HEK293 (cell line): ENCODE results near the gene CST7.

Experiments
- CTCF ChIA-PET: fragments of 350-600 bp; formaldehyde crosslinking; extraction: SDS; loops from one replicate; lab custom pipeline; 2021; ENCODE audit warnings: antibody characterized with exemption; lab: Yijun Ruan, JAX
- POLR2A ChIA-PET: fragments of 300-600 bp; formaldehyde crosslinking; extraction: SDS; loops from one replicate; lab custom pipeline; 2020; ENCODE audit warnings: antibody characterized with exemption, inconsistent platforms; lab: Yijun Ruan, JAX
- H3K27ac ChIP-seq: fragments of 200-500 bp; sonication (Bioruptor generic); 2 replicates; pipeline ENCODE4 v1.5.1; 2014; ENCODE audit warnings: low read depth, low read length, control low read depth, inconsistent platforms; ENCODE audit errors: extremely low read depth
- H3K36me3 ChIP-seq, 2 experiments: fragments of 200-500 bp in 1 of 2; sonication (Bioruptor generic) in 1 of 2; 1 replicate in 1 of 2; 2 replicates in 1 of 2; pipeline ENCODE4 v1.5.1; 2014 to 2017; ENCODE audit warnings: inconsistent platforms in 2 of 2, low read length in 2 of 2; ENCODE audit not compliant: control insufficient read depth in 2 of 2, insufficient read depth in 1 of 2
- H3K4me1 ChIP-seq: fragments of 200-500 bp; sonication (Bioruptor generic); 2 replicates; pipeline ENCODE4 v1.5.1; 2014; ENCODE audit warnings: mild to moderate bottlenecking, low read length, inconsistent platforms; ENCODE audit not compliant: control insufficient read depth, insufficient read depth
- H3K4me3 ChIP-seq: 2 replicates; pipeline ENCODE4 v1.5.1; 2011; ENCODE audit warnings: low read depth, mild to moderate bottlenecking, control low read depth, low read length, moderate library complexity
- H3K9me3 ChIP-seq: fragments of 200-500 bp; sonication (Bioruptor generic); 2 replicates; pipeline ENCODE4 v1.5.1; 2014; ENCODE audit warnings: low read depth, low read length, inconsistent platforms; ENCODE audit not compliant: control insufficient read depth, insufficient read depth
- KLF9 ChIP-seq: fragments of 450-650 bp; formaldehyde crosslinking; IDR thresholded peaks from 2 replicates; pipeline ENCODE4 v1.5.1; 2016; ENCODE audit warnings: missing biosample characterization, missing genetic modification characterization, low read depth
- YY2 ChIP-seq: fragments of 450-650 bp; formaldehyde crosslinking; IDR thresholded peaks from 2 replicates; pipeline ENCODE4 v1.5.1; 2016; ENCODE audit warnings: missing biosample characterization, missing genetic modification characterization
- ZEB2 ChIP-seq: fragments of 450-650 bp; formaldehyde crosslinking; IDR thresholded peaks from 2 replicates; pipeline ENCODE4 v1.5.1; 2016; ENCODE audit warnings: missing biosample characterization, missing genetic modification characterization
- ZFP3 ChIP-seq: fragments of 450-650 bp; formaldehyde crosslinking; IDR thresholded peaks from 2 replicates; pipeline ENCODE4 v1.5.1; 2016; ENCODE audit warnings: low read depth, missing biosample characterization, missing genetic modification characterization
- ZNF112 ChIP-seq: fragments of 450-650 bp; formaldehyde crosslinking; IDR thresholded peaks from 2 replicates; pipeline ENCODE4 v1.5.0; 2017; ENCODE audit warnings: missing biosample characterization, missing genetic modification characterization
- ZNF239 ChIP-seq: fragments of 450-650 bp; formaldehyde crosslinking; IDR thresholded peaks from 2 replicates; pipeline ENCODE4 v1.5.1; 2016; ENCODE audit warnings: missing biosample characterization, missing genetic modification characterization
- ZNF24 ChIP-seq: fragments of 450-650 bp; formaldehyde crosslinking; IDR thresholded peaks from 2 replicates; pipeline ENCODE4 v1.5.1; 2016; ENCODE audit warnings: missing biosample characterization, missing genetic modification characterization
- ZNF404 ChIP-seq: fragments of 450-650 bp; formaldehyde crosslinking; IDR thresholded peaks from 2 replicates; pipeline ENCODE4 v1.5.1; 2017; ENCODE audit warnings: missing biosample characterization, missing genetic modification characterization
- ZNF544 ChIP-seq: fragments of 450-650 bp; formaldehyde crosslinking; IDR thresholded peaks from 2 replicates; pipeline ENCODE4 v1.5.0; 2017; ENCODE audit warnings: missing biosample characterization, missing genetic modification characterization
- ZNF571 ChIP-seq: fragments of 450-650 bp; formaldehyde crosslinking; IDR thresholded peaks from 2 replicates; pipeline ENCODE4 v1.5.0; 2017; ENCODE audit warnings: missing biosample characterization, missing genetic modification characterization
- ZNF626 ChIP-seq: fragments of 450-650 bp; sonication (Bioruptor Pico); formaldehyde crosslinking; IDR thresholded peaks from 2 replicates; pipeline ENCODE4 v1.5.1; 2018; ENCODE audit warnings: missing biosample characterization, missing genetic modification characterization, inconsistent platforms
- ZNF768 ChIP-seq: fragments of 450-650 bp; formaldehyde crosslinking; IDR thresholded peaks from 2 replicates; pipeline ENCODE4 v1.5.1; 2018; ENCODE audit warnings: missing biosample characterization, mild to moderate bottlenecking, missing genetic modification characterization
- TF ChIP-seq, protein P1 (sequence below): fragments of 450-650 bp; formaldehyde crosslinking; IDR thresholded peaks from 2 replicates; pipeline ENCODE4 v1.5.1; 2016; ENCODE audit warnings: missing biosample characterization, missing genetic modification characterization
- TF ChIP-seq, protein P2 (sequence below): fragments of 450-650 bp; formaldehyde crosslinking; IDR thresholded peaks from 2 replicates; pipeline ENCODE4 v1.5.1; 2016; ENCODE audit warnings: missing biosample characterization, missing genetic modification characterization
- TF ChIP-seq, protein P3 (sequence below): fragments of 450-650 bp; formaldehyde crosslinking; IDR thresholded peaks from 2 replicates; pipeline ENCODE4 v1.5.1; 2017; ENCODE audit warnings: missing biosample characterization, missing genetic modification characterization
- TF ChIP-seq, protein P4 (sequence below): fragments of 450-650 bp; formaldehyde crosslinking; IDR thresholded peaks from 2 replicates; pipeline ENCODE4 v1.5.1; 2016; ENCODE audit warnings: missing biosample characterization, missing genetic modification characterization
- TF ChIP-seq, protein P5 (sequence below): fragments of 450-650 bp; formaldehyde crosslinking; IDR thresholded peaks from 2 replicates; pipeline ENCODE4 v1.5.1; 2016; ENCODE audit warnings: missing biosample characterization, missing genetic modification characterization, low read depth
- TF ChIP-seq, protein P6 (sequence below): fragments of 450-650 bp; formaldehyde crosslinking; IDR thresholded peaks from 2 replicates; pipeline ENCODE4 v1.5.1; 2016; ENCODE audit warnings: missing biosample characterization, missing genetic modification characterization
- TF ChIP-seq, protein P7 (sequence below): fragments of 450-650 bp; formaldehyde crosslinking; IDR thresholded peaks from 2 replicates; pipeline ENCODE4 v1.5.0; 2017; ENCODE audit warnings: missing biosample characterization, missing genetic modification characterization, borderline replicate concordance
- TF ChIP-seq, protein P8 (sequence below): fragments of 450-650 bp; formaldehyde crosslinking; IDR thresholded peaks from 2 replicates; pipeline ENCODE4 v1.5.1; 2016; ENCODE audit warnings: missing biosample characterization, missing genetic modification characterization

CST7 gene

DNA sequence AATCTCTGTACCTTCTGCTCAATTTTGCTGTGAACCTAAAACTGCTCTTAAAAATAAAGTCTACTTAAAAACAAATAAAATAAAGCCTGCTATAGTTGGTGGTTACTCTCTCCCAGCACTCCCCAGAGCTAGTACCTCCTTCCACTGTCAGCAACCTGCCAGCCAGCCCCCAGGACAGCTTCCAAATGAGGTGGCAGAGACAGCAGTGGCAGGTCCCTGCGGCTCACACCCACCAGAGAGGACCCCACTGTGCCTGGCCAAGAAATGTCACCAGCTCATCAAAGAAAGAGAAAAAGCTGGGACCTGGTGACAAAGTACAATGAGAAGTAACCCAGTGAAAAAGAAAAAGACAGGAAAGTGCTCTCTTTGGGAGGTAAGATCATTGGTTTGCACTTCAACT, 28.3 kb downstream of the CST7 start (continued):
- TF ChIP-seq, protein P1, sequence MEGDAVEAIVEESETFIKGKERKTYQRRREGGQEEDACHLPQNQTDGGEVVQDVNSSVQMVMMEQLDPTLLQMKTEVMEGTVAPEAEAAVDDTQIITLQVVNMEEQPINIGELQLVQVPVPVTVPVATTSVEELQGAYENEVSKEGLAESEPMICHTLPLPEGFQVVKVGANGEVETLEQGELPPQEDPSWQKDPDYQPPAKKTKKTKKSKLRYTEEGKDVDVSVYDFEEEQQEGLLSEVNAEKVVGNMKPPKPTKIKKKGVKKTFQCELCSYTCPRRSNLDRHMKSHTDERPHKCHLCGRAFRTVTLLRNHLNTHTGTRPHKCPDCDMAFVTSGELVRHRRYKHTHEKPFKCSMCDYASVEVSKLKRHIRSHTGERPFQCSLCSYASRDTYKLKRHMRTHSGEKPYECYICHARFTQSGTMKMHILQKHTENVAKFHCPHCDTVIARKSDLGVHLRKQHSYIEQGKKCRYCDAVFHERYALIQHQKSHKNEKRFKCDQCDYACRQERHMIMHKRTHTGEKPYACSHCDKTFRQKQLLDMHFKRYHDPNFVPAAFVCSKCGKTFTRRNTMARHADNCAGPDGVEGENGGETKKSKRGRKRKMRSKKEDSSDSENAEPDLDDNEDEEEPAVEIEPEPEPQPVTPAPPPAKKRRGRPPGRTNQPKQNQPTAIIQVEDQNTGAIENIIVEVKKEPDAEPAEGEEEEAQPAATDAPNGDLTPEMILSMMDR = no peak
- TF ChIP-seq ZEB2 (tag by site-specific recombination) (no peak), ZNF404 (tag by site-specific recombination) (no peak), ZNF544 (tag by site-specific recombination) (no peak), ZNF768 (tag by site-specific recombination) (no peak), YY2 (tag by site-specific recombination) (no peak)
- TF ChIP-seq, protein P2, sequence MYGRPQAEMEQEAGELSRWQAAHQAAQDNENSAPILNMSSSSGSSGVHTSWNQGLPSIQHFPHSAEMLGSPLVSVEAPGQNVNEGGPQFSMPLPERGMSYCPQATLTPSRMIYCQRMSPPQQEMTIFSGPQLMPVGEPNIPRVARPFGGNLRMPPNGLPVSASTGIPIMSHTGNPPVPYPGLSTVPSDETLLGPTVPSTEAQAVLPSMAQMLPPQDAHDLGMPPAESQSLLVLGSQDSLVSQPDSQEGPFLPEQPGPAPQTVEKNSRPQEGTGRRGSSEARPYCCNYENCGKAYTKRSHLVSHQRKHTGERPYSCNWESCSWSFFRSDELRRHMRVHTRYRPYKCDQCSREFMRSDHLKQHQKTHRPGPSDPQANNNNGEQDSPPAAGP = no peak

DNA sequence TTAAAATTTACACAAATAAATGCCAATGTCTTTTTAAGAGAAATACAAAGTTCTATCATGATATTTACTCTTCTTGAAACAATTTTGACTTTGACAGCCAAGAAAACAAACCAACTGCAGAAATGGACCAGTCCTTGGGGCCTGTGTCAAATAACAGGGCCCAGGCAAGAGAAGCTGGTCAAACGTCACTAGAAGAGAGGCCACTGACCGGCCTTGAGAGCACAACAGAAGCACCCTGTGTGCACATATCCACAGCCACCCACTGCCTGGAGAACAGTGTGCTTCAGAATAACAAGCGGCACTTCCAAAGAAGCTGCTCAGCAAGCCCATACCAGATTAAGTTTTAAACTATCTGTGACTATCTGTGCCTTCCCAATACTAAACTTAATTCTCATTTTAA, 28.7 kb downstream of the CST7 start:
- CTCF ChIA-PET = interaction anchor here (1.0 kb wide), 1 partner anchor 16 kb away, joined by 3 read pairs; no protein-coding TSS in a partner anchor
- POLR2A ChIA-PET = no interaction called here
- Histone ChIP-seq H3K4me3 (no peak overlapping the region), H3K9me3 (no peaks in the 10 kb centered on the region), H3K27ac (no peak overlapping the region), H3K36me3 (peaks cover 3 to 74% of the 10 kb centered on the region in 2 experiments; a peak in 2 of 3 replicates), H3K4me1 (no peaks in the 10 kb centered on the region)
- no peak for TF ChIP-seq ZFP3 (tag by site-specific recombination)
- TF ChIP-seq ZNF24 (tag by site-specific recombination) = no peak
- no peak for TF ChIP-seq KLF9
- TF ChIP-seq ZNF626 = no peak
- TF ChIP-seq, protein P3, sequence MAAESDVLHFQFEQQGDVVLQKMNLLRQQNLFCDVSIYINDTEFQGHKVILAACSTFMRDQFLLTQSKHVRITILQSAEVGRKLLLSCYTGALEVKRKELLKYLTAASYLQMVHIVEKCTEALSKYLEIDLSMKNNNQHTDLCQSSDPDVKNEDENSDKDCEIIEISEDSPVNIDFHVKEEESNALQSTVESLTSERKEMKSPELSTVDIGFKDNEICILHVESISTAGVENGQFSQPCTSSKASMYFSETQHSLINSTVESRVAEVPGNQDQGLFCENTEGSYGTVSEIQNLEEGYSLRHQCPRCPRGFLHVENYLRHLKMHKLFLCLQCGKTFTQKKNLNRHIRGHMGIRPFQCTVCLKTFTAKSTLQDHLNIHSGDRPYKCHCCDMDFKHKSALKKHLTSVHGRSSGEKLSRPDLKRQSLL (tag by site-specific recombination) = no peak
- TF ChIP-seq, protein P4, sequence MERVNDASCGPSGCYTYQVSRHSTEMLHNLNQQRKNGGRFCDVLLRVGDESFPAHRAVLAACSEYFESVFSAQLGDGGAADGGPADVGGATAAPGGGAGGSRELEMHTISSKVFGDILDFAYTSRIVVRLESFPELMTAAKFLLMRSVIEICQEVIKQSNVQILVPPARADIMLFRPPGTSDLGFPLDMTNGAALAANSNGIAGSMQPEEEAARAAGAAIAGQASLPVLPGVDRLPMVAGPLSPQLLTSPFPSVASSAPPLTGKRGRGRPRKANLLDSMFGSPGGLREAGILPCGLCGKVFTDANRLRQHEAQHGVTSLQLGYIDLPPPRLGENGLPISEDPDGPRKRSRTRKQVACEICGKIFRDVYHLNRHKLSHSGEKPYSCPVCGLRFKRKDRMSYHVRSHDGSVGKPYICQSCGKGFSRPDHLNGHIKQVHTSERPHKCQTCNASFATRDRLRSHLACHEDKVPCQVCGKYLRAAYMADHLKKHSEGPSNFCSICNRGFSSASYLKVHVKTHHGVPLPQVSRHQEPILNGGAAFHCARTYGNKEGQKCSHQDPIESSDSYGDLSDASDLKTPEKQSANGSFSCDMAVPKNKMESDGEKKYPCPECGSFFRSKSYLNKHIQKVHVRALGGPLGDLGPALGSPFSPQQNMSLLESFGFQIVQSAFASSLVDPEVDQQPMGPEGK (tag by site-specific recombination) = no peak

DNA sequence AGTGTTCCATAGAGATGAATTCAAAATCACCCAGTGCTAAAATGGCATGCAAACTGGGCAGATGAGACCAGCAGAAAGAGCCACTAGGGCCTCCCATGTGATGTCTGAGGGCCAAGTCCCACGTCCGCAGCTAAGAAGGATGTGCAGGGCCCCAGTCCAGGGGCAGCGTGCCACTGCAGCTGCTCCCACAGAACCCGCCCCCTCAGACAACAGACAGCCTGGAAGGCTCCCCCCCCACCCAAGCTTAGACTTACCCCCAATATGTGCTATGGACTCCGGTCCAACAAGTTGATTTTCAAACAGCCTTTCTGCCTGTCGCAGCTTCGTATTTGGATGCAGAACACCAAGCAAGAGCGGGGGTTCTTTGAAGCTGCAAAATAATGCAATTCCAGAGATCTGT, 29.4 kb downstream of the CST7 start:
- Histone ChIP-seq H3K4me1 (no peaks in the 10 kb centered on the region), H3K27ac (no peak overlapping the region), H3K9me3 (no peaks in the 10 kb centered on the region), H3K36me3 (peaks cover 7 to 72% of the 10 kb centered on the region in 2 experiments), H3K4me3 (no peak overlapping the region)
- ChIA-PET CTCF (interaction anchor here (0.8 to 1.0 kb wide), 2 partner anchors 11 to 15 kb away, joined by 3 read pairs; no protein-coding TSS in a partner anchor), POLR2A (no interaction called here)
- TF ChIP-seq, protein P5, sequence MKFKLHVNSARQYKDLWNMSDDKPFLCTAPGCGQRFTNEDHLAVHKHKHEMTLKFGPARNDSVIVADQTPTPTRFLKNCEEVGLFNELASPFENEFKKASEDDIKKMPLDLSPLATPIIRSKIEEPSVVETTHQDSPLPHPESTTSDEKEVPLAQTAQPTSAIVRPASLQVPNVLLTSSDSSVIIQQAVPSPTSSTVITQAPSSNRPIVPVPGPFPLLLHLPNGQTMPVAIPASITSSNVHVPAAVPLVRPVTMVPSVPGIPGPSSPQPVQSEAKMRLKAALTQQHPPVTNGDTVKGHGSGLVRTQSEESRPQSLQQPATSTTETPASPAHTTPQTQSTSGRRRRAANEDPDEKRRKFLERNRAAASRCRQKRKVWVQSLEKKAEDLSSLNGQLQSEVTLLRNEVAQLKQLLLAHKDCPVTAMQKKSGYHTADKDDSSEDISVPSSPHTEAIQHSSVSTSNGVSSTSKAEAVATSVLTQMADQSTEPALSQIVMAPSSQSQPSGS (tag by site-specific recombination) = no peak
- TF ChIP-seq, protein P6, sequence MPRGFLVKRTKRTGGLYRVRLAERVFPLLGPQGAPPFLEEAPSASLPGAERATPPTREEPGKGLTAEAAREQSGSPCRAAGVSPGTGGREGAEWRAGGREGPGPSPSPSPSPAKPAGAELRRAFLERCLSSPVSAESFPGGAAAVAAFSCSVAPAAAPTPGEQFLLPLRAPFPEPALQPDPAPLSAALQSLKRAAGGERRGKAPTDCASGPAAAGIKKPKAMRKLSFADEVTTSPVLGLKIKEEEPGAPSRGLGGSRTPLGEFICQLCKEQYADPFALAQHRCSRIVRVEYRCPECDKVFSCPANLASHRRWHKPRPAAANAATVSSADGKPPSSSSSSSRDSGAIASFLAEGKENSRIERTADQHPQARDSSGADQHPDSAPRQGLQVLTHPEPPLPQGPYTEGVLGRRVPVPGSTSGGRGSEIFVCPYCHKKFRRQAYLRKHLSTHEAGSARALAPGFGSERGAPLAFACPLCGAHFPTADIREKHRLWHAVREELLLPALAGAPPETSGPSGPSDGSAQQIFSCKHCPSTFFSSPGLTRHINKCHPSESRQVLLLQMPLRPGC (tag by site-specific recombination) = no peak
- TF ChIP-seq ZNF571 (tag by site-specific recombination) (no peak), ZNF112 (tag by site-specific recombination) (no peak), ZNF239 (tag by site-specific recombination) (no peak)
- TF ChIP-seq, protein P7, sequence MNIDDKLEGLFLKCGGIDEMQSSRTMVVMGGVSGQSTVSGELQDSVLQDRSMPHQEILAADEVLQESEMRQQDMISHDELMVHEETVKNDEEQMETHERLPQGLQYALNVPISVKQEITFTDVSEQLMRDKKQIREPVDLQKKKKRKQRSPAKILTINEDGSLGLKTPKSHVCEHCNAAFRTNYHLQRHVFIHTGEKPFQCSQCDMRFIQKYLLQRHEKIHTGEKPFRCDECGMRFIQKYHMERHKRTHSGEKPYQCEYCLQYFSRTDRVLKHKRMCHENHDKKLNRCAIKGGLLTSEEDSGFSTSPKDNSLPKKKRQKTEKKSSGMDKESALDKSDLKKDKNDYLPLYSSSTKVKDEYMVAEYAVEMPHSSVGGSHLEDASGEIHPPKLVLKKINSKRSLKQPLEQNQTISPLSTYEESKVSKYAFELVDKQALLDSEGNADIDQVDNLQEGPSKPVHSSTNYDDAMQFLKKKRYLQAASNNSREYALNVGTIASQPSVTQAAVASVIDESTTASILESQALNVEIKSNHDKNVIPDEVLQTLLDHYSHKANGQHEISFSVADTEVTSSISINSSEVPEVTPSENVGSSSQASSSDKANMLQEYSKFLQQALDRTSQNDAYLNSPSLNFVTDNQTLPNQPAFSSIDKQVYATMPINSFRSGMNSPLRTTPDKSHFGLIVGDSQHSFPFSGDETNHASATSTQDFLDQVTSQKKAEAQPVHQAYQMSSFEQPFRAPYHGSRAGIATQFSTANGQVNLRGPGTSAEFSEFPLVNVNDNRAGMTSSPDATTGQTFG = no peak
- TF ChIP-seq, protein P8, sequence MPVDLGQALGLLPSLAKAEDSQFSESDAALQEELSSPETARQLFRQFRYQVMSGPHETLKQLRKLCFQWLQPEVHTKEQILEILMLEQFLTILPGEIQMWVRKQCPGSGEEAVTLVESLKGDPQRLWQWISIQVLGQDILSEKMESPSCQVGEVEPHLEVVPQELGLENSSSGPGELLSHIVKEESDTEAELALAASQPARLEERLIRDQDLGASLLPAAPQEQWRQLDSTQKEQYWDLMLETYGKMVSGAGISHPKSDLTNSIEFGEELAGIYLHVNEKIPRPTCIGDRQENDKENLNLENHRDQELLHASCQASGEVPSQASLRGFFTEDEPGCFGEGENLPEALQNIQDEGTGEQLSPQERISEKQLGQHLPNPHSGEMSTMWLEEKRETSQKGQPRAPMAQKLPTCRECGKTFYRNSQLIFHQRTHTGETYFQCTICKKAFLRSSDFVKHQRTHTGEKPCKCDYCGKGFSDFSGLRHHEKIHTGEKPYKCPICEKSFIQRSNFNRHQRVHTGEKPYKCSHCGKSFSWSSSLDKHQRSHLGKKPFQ (tag by site-specific recombination) = no peak
